K562 (cell line): ENCODE data around the gene MINAR1. TPM values are rescaled to one million over a fixed set of nuclear protein-coding genes. Genes with fewer than 3 reads are reported as not detected.

Experiments
- ATAC-seq: fragments of 200-7000 bp; cut with Tn5 transposase; 3 replicates; pipeline ENCODE4 v1.9.1; 2020; ENCODE audit warnings: moderate library complexity
- BruUV-seq: library from RNA; stranded (reverse); fragments of 400-500 nt; replicated peaks from 2 replicates; lab custom pipeline; 2021; lab: Mats Ljungman, UMichigan
- CTCF ChIA-PET: fragments of 300-600 bp; formaldehyde crosslinking; extraction: SDS; loops from one replicate; lab custom pipeline; 2021; ENCODE audit warnings: low intra/inter-chr PET ratio; lab: Yijun Ruan, JAX
- POLR2A ChIA-PET: fragments of 300-600, 350-650 bp; sonication (Branson Sonifier 250); formaldehyde crosslinking; extraction: SDS; loops from one replicate; lab custom pipeline; 2021; ENCODE audit warnings: antibody characterized with exemption, inconsistent platforms; lab: Yijun Ruan, JAX
- DNase-seq, 4 experiments: peaks; one replicate each; pipeline versions ENCODE4 v3.0.0 to v3.0.0-alpha.2; 2011 to 2018; ENCODE audit warnings: low spot score in 3 of 4, mixed read lengths in 3 of 4; ENCODE audit errors: extremely low read depth in 1 of 4
- FAIRE-seq: peaks from 2 replicates; lab custom pipeline; 2011; peaks lifted over from hg19 to GRCh38; lab: Jason Lieb, UNC
- H2AFZ ChIP-seq: 2 replicates; pipeline ENCODE4 v1.6.0; 2011; ENCODE audit warnings: low read depth, low read length, control low read depth, inconsistent platforms
- H3K27ac ChIP-seq: fragments of 200-600 bp; 3 replicates; pipeline ENCODE4 v1.8.0; 2011; ENCODE audit warnings: low read depth, mild to moderate bottlenecking, control low read depth, inconsistent platforms, low read length, moderate library complexity, mixed read lengths; ENCODE audit errors: extremely low read depth
- H3K27me3 ChIP-seq, 2 experiments: fragments of 300-600 bp in 1 of 2; 2 replicates in 1 of 2; 3 replicates in 1 of 2; pipeline versions ENCODE4 v1.6.0 to v1.8.0; 2011; ENCODE audit warnings: inconsistent platforms in 2 of 2, low read length in 2 of 2, mild to moderate bottlenecking in 1 of 2, mixed read lengths in 1 of 2, moderate library complexity in 1 of 2; ENCODE audit not compliant: control insufficient read depth in 2 of 2, insufficient read depth in 2 of 2
- H3K36me3 ChIP-seq: fragments of 300-600 bp; 3 replicates; pipeline ENCODE4 v1.8.0; 2011; ENCODE audit warnings: mild to moderate bottlenecking, low read length, inconsistent platforms; ENCODE audit not compliant: control insufficient read depth, insufficient read depth
- H3K4me1 ChIP-seq, 2 experiments: fragments of 200-600 bp in 1 of 2; replicated peaks in 1 of 2; 2 replicates in 1 of 2; 3 replicates in 1 of 2; pipeline versions ENCODE4 v1.5.1 to v1.8.0; 2011; ENCODE audit warnings: inconsistent platforms in 2 of 2, low read length in 2 of 2, mild to moderate bottlenecking in 1 of 2, mixed read lengths in 1 of 2, moderate library complexity in 1 of 2; ENCODE audit not compliant: control insufficient read depth in 2 of 2, insufficient read depth in 2 of 2
- H3K4me2 ChIP-seq: 2 replicates; pipeline ENCODE4 v1.6.1; 2011; ENCODE audit warnings: low read length, control low read depth, inconsistent platforms, mixed read lengths; ENCODE audit not compliant: insufficient read depth
- H3K4me3 ChIP-seq: fragments of 200-600 bp; sonication (generic), shearing (Covaris generic); 2 replicates; pipeline ENCODE4 v1.5.1; 2016; ENCODE audit warnings: control low read depth, inconsistent platforms
- H3K79me2 ChIP-seq: fragments of 200-600 bp; 3 replicates; pipeline ENCODE4 v1.8.0; 2011; ENCODE audit warnings: low read length, inconsistent platforms; ENCODE audit not compliant: control insufficient read depth, insufficient read depth
- H3K9ac ChIP-seq, 2 experiments: 2 replicates each; pipeline versions ENCODE4 v1.6.0 to v1.6.1; 2011; ENCODE audit warnings: low read depth in 2 of 2, low read length in 2 of 2, control low read depth in 1 of 2, inconsistent platforms in 1 of 2, mild to moderate bottlenecking in 1 of 2, mixed read lengths in 1 of 2; ENCODE audit not compliant: insufficient read depth in 1 of 2
- H3K9me1 ChIP-seq: one replicate; pipeline ENCODE4 v1.6.0; 2011; ENCODE audit warnings: inconsistent platforms, mild to moderate bottlenecking, low read length, moderate library complexity; ENCODE audit not compliant: control insufficient read depth, insufficient read depth
- H3K9me3 ChIP-seq: replicated peaks from 2 replicates; pipeline ENCODE4 v1.5.1; 2011; ENCODE audit warnings: low read depth, low read length, inconsistent platforms; ENCODE audit not compliant: control insufficient read depth, insufficient read depth
- H4K20me1 ChIP-seq: replicated peaks from 2 replicates; pipeline ENCODE4 v1.6.1; 2011; ENCODE audit warnings: low read length, inconsistent platforms, mixed read lengths; ENCODE audit not compliant: control insufficient read depth, insufficient read depth
- ARID4B ChIP-seq: sonication (generic); formaldehyde crosslinking; IDR thresholded peaks from 2 replicates; pipeline ENCODE4 v1.8.0; 2022; ENCODE audit warnings: mild to moderate bottlenecking, missing genetic modification reagents
- BRD4 ChIP-seq: fragments of 200-600 bp; sonication (generic); IDR thresholded peaks from 2 replicates; pipeline ENCODE4 v1.6.1; 2017; ENCODE audit warnings: inconsistent platforms
- CBX3 ChIP-seq, 2 experiments: IDR thresholded peaks; 1 replicate in 1 of 2; 2 replicates in 1 of 2; pipeline ENCODE4 v1.6.1; 2012; ENCODE audit warnings: inconsistent platforms in 2 of 2, low read length in 2 of 2, borderline replicate concordance in 1 of 2, control low read depth in 1 of 2
- EZH2 ChIP-seq: IDR thresholded peaks from 2 replicates; pipeline ENCODE4 v1.6.1; 2012; ENCODE audit warnings: low read depth, mild to moderate bottlenecking, inconsistent platforms, low read length, borderline replicate concordance
- ILF3 ChIP-seq: fragments of 450-650 bp; IDR thresholded peaks from 2 replicates; pipeline ENCODE4 v1.6.1; 2018; ENCODE audit warnings: antibody characterized with exemption, mild to moderate bottlenecking, moderate library complexity, borderline replicate concordance
- MEIS2 ChIP-seq: fragments of 450-650 bp; IDR thresholded peaks from 2 replicates; pipeline ENCODE4 v1.6.1; 2014; ENCODE audit warnings: mild to moderate bottlenecking; ENCODE audit not compliant: partially characterized antibody
- NFATC3 ChIP-seq: fragments of 450-650 bp; IDR thresholded peaks from 2 replicates; pipeline ENCODE4 v1.6.1; 2017; ENCODE audit warnings: mild to moderate bottlenecking
- OTX1 ChIP-seq: fragments of 450-650 bp; formaldehyde crosslinking; IDR thresholded peaks from 2 replicates; pipeline ENCODE4 v1.4.0; 2022; ENCODE audit warnings: mild to moderate bottlenecking
- PTTG1 ChIP-seq: fragments of 450-650 bp; IDR thresholded peaks from 2 replicates; pipeline ENCODE4 v1.6.1; 2016; ENCODE audit warnings: low read depth, mild to moderate bottlenecking, missing genetic modification characterization, missing compliant biosample characterization
- STAT5A ChIP-seq: IDR thresholded peaks from 2 replicates; pipeline ENCODE4 v1.6.1; 2012; ENCODE audit warnings: low read length, inconsistent platforms, borderline replicate concordance
- ZNF347 ChIP-seq: fragments of 450-650 bp; formaldehyde crosslinking; IDR thresholded peaks from 2 replicates; pipeline ENCODE4 v1.4.0; 2020; ENCODE audit warnings: low read depth, mild to moderate bottlenecking, moderate library complexity
- ZNF431 ChIP-seq: sonication (generic); formaldehyde crosslinking; IDR thresholded peaks from 2 replicates; pipeline ENCODE4 v1.8.0; 2022; ENCODE audit warnings: mild to moderate bottlenecking, missing genetic modification reagents
- ZNF778 ChIP-seq: fragments of 450-650 bp; formaldehyde crosslinking; IDR thresholded peaks from 2 replicates; pipeline ENCODE4 v1.4.0; 2020; ENCODE audit warnings: mild to moderate bottlenecking, moderate library complexity
- ZSCAN29 ChIP-seq: fragments of 450-650 bp; IDR thresholded peaks from 2 replicates; pipeline ENCODE4 v1.6.1; 2017
- WGBS: fragments of 100-300 bp; shearing (Covaris generic); methylation state at CpG from one replicate; pipeline ENCODE4 v1.1.6; 2016; ENCODE audit warnings: low coverage, mixed read lengths; ENCODE audit not compliant: insufficient coverage; ENCODE audit errors: missing lambda C conversion rate; 5-methylcytosine and 5-hydroxymethylcytosine counted together
- in situ Hi-C: fragments of 300-500 bp; cut with MboI; formaldehyde crosslinking; loops from 4 replicates; pipeline ENCODE4 v1.15.0; 2018; ENCODE audit warnings: inconsistent platforms, mixed read lengths
- intact Hi-C: fragments of 100-400 bp; cut with micrococcal nuclease; formaldehyde crosslinking; loops from 2 replicates; pipeline ENCODE4 v1.14.2; 2022
- polyA plus RNA-seq, 8 experiments: library from polyadenylated mRNA; depleted of rRNA in 4 of 8; stranded (reverse) in 5 of 8; unstranded in 3 of 8; fragments of >200 nt; fragmentation: Nextera tagmentation in 2 of 8; fragmentation: Illumina TruSeq in 1 of 8; extraction: Ambion mirVana in 2 of 8; extraction: Trizol in 1 of 8; gene quantifications; 2 replicates each; pipeline versions ENCODE4 v1.2.1 to v1.2.3, GENCODE V29; 2011 to 2014; ENCODE audit warnings: inconsistent platforms in 1 of 8, missing spikeins in 1 of 8
- total RNA-seq, 7 experiments: library from RNA; depleted of rRNA in 6 of 7; stranded (reverse); fragments of >200 nt in 6 of 7; fragmentation: Illumina TruSeq in 2 of 7; extraction: Trizol in 2 of 7; gene quantifications; 2 replicates each; pipeline versions ENCODE4 v1.2.1 to v1.2.3, GENCODE V29; 2011 to 2021; ENCODE audit warnings: low replicate concordance in 1 of 7

MINAR1 gene
- total and polyA plus RNA-seq, 9 of the 15 experiments (the other 6 are each of a cell fraction or from before 2014, with no cell fraction given), result 0.21 to 1.2 (median 0.52) TPM

DNA sequence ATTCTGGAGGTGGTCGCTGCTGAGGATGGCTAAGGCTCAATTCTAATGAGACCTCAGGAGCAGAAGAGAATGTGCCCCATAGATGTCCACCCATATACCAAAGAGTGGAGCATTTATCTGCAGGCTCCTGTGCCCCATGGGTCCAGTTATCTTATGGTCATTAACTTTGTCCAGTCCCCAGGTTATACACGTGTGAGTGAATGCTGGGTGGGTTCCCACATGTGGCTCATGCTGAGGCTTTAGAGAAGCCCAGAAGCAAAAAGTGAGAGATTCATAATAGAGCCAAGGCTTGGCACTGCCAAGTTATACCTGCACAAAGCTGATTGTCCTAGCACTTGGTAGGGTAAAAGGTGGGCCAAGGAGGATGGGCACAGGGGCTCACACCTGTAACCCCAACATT, 30.0 kb upstream of the MINAR1 start:
- Histone ChIP-seq H3K9ac (no peak overlapping the region), H2AFZ (no peak overlapping the region), H3K27ac (no peak overlapping the region), H3K4me1 (no peaks in the 10 kb centered on the region), H3K4me3 (no peak overlapping the region), H4K20me1 (no peaks in the 10 kb centered on the region), H3K4me2 (no peak overlapping the region), H3K9me1 (no peaks in the 10 kb centered on the region), H3K9me3 (no peaks in the 10 kb centered on the region), H3K79me2 (no peaks in the 10 kb centered on the region), H3K27me3 (no peaks in the 10 kb centered on the region), H3K36me3 (no peaks in the 10 kb centered on the region)
- no peak for ATAC-seq
- intact Hi-C loops (no loop called here), in situ Hi-C loops (no loop called here)
- no peak for FAIRE-seq
- ChIA-PET POLR2A (no interaction called here), CTCF (no interaction called here)
- TF ChIP-seq NFATC3 (no peak), ZNF778 (CRISPR knock-in tag) (no peak)
- 0% methylated on average over 2 of the region's 2 CpGs for WGBS
- DNase-seq, result no peak
- no TSS peak for BruUV-seq

- no TSS peak for BruUV-seq
- no peak overlapping the region for H3K4me2 ChIP-seq
- H3K27ac ChIP-seq, result no peak overlapping the region
- H3K79me2 ChIP-seq, result no peaks in the 10 kb centered on the region
- CTCF ChIA-PET, result no interaction called here
- H3K4me1 ChIP-seq, result no peaks in the 10 kb centered on the region
- no peak for DNase-seq
- no peaks in the 10 kb centered on the region for H3K36me3 ChIP-seq
- H3K9me1 ChIP-seq, result no peaks in the 10 kb centered on the region
- no peaks in the 10 kb centered on the region for H3K9me3 ChIP-seq
- in situ Hi-C loops, result no loop called here
- POLR2A ChIA-PET, result interaction anchor here (0.6 kb wide), 1 partner anchor 378 kb away, joined by 3 read pairs; no protein-coding TSS in a partner anchor
- 2% methylated on average over 4 of the region's 4 CpGs for WGBS
- no peak for ATAC-seq
- FAIRE-seq, result no peak
- intact Hi-C loops, result no loop called here
- H3K27me3 ChIP-seq, result 0 out of 5 replicates have a peak, but pooled peaks cover 0 to 4% of the 10 kb centered on the region in 2 experiments
- H2AFZ ChIP-seq, result no peak overlapping the region
- H3K4me3 ChIP-seq, result no peak overlapping the region
- H4K20me1 ChIP-seq, result no peaks in the 10 kb centered on the region
- H3K9ac ChIP-seq, result no peak overlapping the region
- TF ChIP-seq OTX1 (CRISPR knock-in tag) (no peak), ZNF431 (no peak), EZH2 (no peak), ILF3 (no peak), STAT5A (no peak), CBX3 (IDR thresholded peaks at IDR 0.05; ENCODE audit: borderline replicate concordance in 1 of 2, low read length in 2 of 2) (no peak), ZNF347 (CRISPR knock-in tag) (no peak), PTTG1 (tag) (no peak), ARID4B (CRISPR knock-in tag) (no peak), MEIS2 (no peak), BRD4 (no peak), ZSCAN29 (no peak)
Measured at GRCh38 chr15:79403501-79403900, 28.6 kb upstream of the MINAR1 start.
